Activated CD8-positive, alpha-beta T cell treated with anti-CD3 and anti-CD28 coated beads for 36 hours (primary cell): ENCODE results near the gene CYP27B1. TPM values are rescaled to one million over a fixed set of nuclear protein-coding genes. Genes with fewer than 3 reads are reported as not detected.

ENCODE experiments used
- ATAC-seq: fragments of 200-7000 bp; cut with Tn5 transposase; one replicate; pipeline ENCODE4 v1.10.0; 2021; ENCODE audit warnings: mild to moderate bottlenecking, moderate library complexity
- CTCF ChIA-PET: fragments of 350-600 bp; sonication (Branson Sonifier 250); formaldehyde crosslinking; loops from one replicate; lab custom pipeline; 2021; ENCODE audit warnings: antibody characterized with exemption; lab: Charles Lee
- POLR2A ChIA-PET: fragments of 350-600 bp; sonication (Branson Sonifier 250); formaldehyde crosslinking; loops from one replicate; lab custom pipeline; 2021; ENCODE audit warnings: antibody characterized with exemption; lab: Charles Lee
- DNase-seq: peaks from one replicate; pipeline ENCODE4 v3.0.0-alpha.2; 2020
- H3K27ac Mint-ChIP-seq: one replicate; pipeline ENCODE4 v1.8.0; 2021; ENCODE audit warnings: mild to moderate bottlenecking, mixed read lengths
- H3K27me3 Mint-ChIP-seq: one replicate; pipeline ENCODE4 v1.8.0; 2021; ENCODE audit warnings: mixed read lengths
- H3K36me3 Mint-ChIP-seq: one replicate; pipeline ENCODE4 v1.8.0; 2021; ENCODE audit warnings: low read depth, mixed read lengths
- H3K4me1 Mint-ChIP-seq: one replicate; pipeline ENCODE4 v1.8.0; 2021; ENCODE audit warnings: low read depth, mixed read lengths
- H3K4me3 Mint-ChIP-seq: one replicate; pipeline ENCODE4 v1.8.0; 2021; ENCODE audit warnings: mild to moderate bottlenecking, moderate library complexity, mixed read lengths
- H3K9me3 Mint-ChIP-seq: one replicate; pipeline ENCODE4 v1.8.0; 2021; ENCODE audit warnings: mixed read lengths
- CTCF ChIP-seq: fragments of 200-600 bp; IDR thresholded peaks from one replicate; pipeline ENCODE4 v1.8.0; 2022; ENCODE audit warnings: antibody characterized with exemption, mild to moderate bottlenecking
- intact Hi-C: fragments of 100-400 bp; cut with micrococcal nuclease; formaldehyde crosslinking; loops from one replicate; pipeline ENCODE4 v1.10.0; 2022
- total RNA-seq, 2 experiments: library from RNA; stranded (reverse); gene quantifications; one replicate each; pipeline ENCODE4 v1.2.3, GENCODE V29; 2021

Gene CYP27B1
- total RNA-seq, 2 experiments from 2014 or later = 7.6 to 7.9 TPM

- Mint-ChIP-seq H3K27me3 (no peaks in the 10 kb centered on the region), H3K36me3 (peaks cover 30% of the 10 kb centered on the region), H3K4me3 (no peak overlapping the region), H3K27ac (no peak overlapping the region), H3K9me3 (no peaks in the 10 kb centered on the region), H3K4me1 (peaks cover 6% of the 10 kb centered on the region)
- intact Hi-C loops = no loop called here
- no peak for TF ChIP-seq CTCF
- POLR2A ChIA-PET = no interaction called here
- no peak for ATAC-seq
- CTCF ChIA-PET = no interaction called here
- no peak for DNase-seq
These were observed 39.0 kb downstream of the CYP27B1 start for GRCh38 chr12:57727758-57728395.

- no peak for TF ChIP-seq CTCF
- Mint-ChIP-seq H3K27me3 (no peaks in the 10 kb centered on the region), H3K27ac (no peak overlapping the region), H3K36me3 (peaks cover 27% of the 10 kb centered on the region), H3K4me3 (no peak overlapping the region), H3K4me1 (peaks cover 6% of the 10 kb centered on the region), H3K9me3 (no peaks in the 10 kb centered on the region)
- DNase-seq (no peak), ATAC-seq (no peak)
- intact Hi-C loops = no loop called here
- POLR2A ChIA-PET = no interaction called here
- CTCF ChIA-PET = interaction anchor here (1.2 to 1.5 kb wide), 2 partner anchors 19 to 67 kb away, joined by 3 read pairs; no protein-coding TSS in a partner anchor
These were observed 39.8 kb downstream of the CYP27B1 start for GRCh38 chr12:57726884-57727757.

GRCh38 chr12:57726151-57726883 lies 40.6 kb downstream of the CYP27B1 start:
- H3K36me3 Mint-ChIP-seq = peaks cover 25% of the 10 kb centered on the region
- H3K27ac Mint-ChIP-seq = peak overlapping the region; percentile 49
- peaks cover 6% of the 10 kb centered on the region for H3K4me1 Mint-ChIP-seq
- TF ChIP-seq CTCF = peak; percentile 36
- DNase-seq (peak; percentile 62), ATAC-seq (peak; percentile 50)
- peak overlapping the region; percentile 47 for H3K4me3 Mint-ChIP-seq
- H3K9me3 Mint-ChIP-seq = no peaks in the 10 kb centered on the region
- intact Hi-C loops = no loop called here
- ChIA-PET CTCF (interaction anchor here (1.2 to 1.5 kb wide), 3 partner anchors 15 to 68 kb away, joined by 3 to 8 read pairs (median 3); no protein-coding TSS in a partner anchor), POLR2A (no interaction called here)
- no peaks in the 10 kb centered on the region for H3K27me3 Mint-ChIP-seq

GRCh38 chr12:57725851-57726150 lies 41.1 kb downstream of the CYP27B1 start:
- DNase-seq (no peak), ATAC-seq (no peak)
- Mint-ChIP-seq H3K4me3 (no peak overlapping the region), H3K27ac (no peak overlapping the region), H3K4me1 (peaks cover 6% of the 10 kb centered on the region), H3K27me3 (no peaks in the 10 kb centered on the region), H3K36me3 (peaks cover 29% of the 10 kb centered on the region), H3K9me3 (no peaks in the 10 kb centered on the region)
- CTCF ChIA-PET = interaction anchor here (1.4 to 1.5 kb wide), 2 partner anchors 15 to 68 kb away, joined by 3 to 8 read pairs; no protein-coding TSS in a partner anchor
- intact Hi-C loops = no loop called here
- POLR2A ChIA-PET = no interaction called here
- TF ChIP-seq CTCF = no peak
